Measurements from ENCODE around the gene FOXB1. TPM values are rescaled to one million over a fixed set of nuclear protein-coding genes. Genes with fewer than 3 reads are reported as not detected.

Gene FOXB1
- total RNA-seq, 1 experiment from 2014 or later: 10.8 TPM

- CTCF ChIA-PET: no interaction called here
- ATAC-seq: no peak; the same call in 1 of the 2 replicates
- TF ChIP-seq ETV6 (CRISPR knock-in tag; IDR thresholded peaks at IDR 0.05) (no peak), ZMAT4 (CRISPR knock-in tag; IDR thresholded peaks at IDR 0.05) (no peak), AR (CRISPR knock-in tag; IDR thresholded peaks at IDR 0.05) (no peak), ZNF423 (CRISPR knock-in tag; IDR thresholded peaks at IDR 0.05) (no peak), ZNF219 (CRISPR knock-in tag; IDR thresholded peaks at IDR 0.05; ENCODE audit: borderline replicate concordance) (no peak), ZNF121 (CRISPR knock-in tag; IDR thresholded peaks at IDR 0.05) (no peak)
Measured at GRCh38 chr15:59976480-59977271, 27.4 kb upstream of the FOXB1 start.

GRCh38 chr15:59991834-59992233 is 12.3 kb upstream of the FOXB1 start:
- H3K27ac Mint-ChIP-seq: 0 out of 2 replicates have a peak overlapping the region, but pooled peaks have one; percentile 37
- ATAC-seq (no peak), DNase-seq (ENCODE audit: low spot score) (no peak)
- H3K4me3 Mint-ChIP-seq: no peak overlapping the region
- peaks cover 63% of the 10 kb centered on the region for H3K4me1 Mint-ChIP-seq
- no peaks in the 10 kb centered on the region for H3K9me3 Mint-ChIP-seq
- no peaks in the 10 kb centered on the region; the same call in 1 of the 2 replicates for H3K27me3 Mint-ChIP-seq (ENCODE audit: low read depth)
- H3K36me3 Mint-ChIP-seq: no peaks in the 10 kb centered on the region
- CTCF ChIA-PET: interaction anchor here (1.3 to 7.4 kb wide), 3 partner anchors 13 to 74 kb away, joined by 4 to 119 read pairs (median 10); partner anchors contain the start of gene FOXB1
- POLR2A ChIA-PET: interaction anchor here (0.6 kb wide), 1 partner anchor 135 kb away, joined by 5 read pairs; no protein-coding TSS in a partner anchor
- TF ChIP-seq RELA (CRISPR knock-in tag; IDR thresholded peaks at IDR 0.05; ENCODE audit: borderline replicate concordance) (no peak), ELF4 (CRISPR knock-in tag; IDR thresholded peaks at IDR 0.05; ENCODE audit: low read depth) (no peak), CTCF (IDR thresholded peaks at IDR 0.05) (no peak), PRDM15 (CRISPR knock-in tag; IDR thresholded peaks at IDR 0.05) (no peak), TEAD1 (CRISPR knock-in tag; IDR thresholded peaks at IDR 0.05) (no peak), CBFB (CRISPR knock-in tag; IDR thresholded peaks at IDR 0.05; ENCODE audit: low read depth) (no peak), ZSCAN18 (CRISPR knock-in tag; IDR thresholded peaks at IDR 0.05) (no peak), ATF1 (CRISPR knock-in tag; IDR thresholded peaks at IDR 0.05) (no peak), ESRRA (CRISPR knock-in tag; IDR thresholded peaks at IDR 0.05; ENCODE audit: borderline replicate concordance) (no peak)

More at GRCh38 chr15:59976480-59977271, 27.4 kb upstream of the FOXB1 start:
- Mint-ChIP-seq H3K9me3 (0 out of 2 replicates have a peak, but pooled peaks cover 3% of the 10 kb centered on the region), H3K36me3 (no peaks in the 10 kb centered on the region), H3K4me3 (no peak overlapping the region), H3K4me1 (no peaks in the 10 kb centered on the region), H3K27me3 (ENCODE audit: low read depth) (no peaks in the 10 kb centered on the region), H3K27ac (no peak overlapping the region)
- DNase-seq (ENCODE audit: low spot score): no peak
- POLR2A ChIA-PET: interaction anchor here (0.6 to 1.0 kb wide), 2 partner anchors 17 to 176 kb away, joined by 3 read pairs; no protein-coding TSS in a partner anchor
